ENCODE measurements around the gene OR4D2. TPM values are rescaled to one million over a fixed set of nuclear protein-coding genes. Genes with fewer than 3 reads are reported as not detected.

Gene OR4D2
- total RNA-seq, 1 experiment from 2014 or later: not detected

DNA sequence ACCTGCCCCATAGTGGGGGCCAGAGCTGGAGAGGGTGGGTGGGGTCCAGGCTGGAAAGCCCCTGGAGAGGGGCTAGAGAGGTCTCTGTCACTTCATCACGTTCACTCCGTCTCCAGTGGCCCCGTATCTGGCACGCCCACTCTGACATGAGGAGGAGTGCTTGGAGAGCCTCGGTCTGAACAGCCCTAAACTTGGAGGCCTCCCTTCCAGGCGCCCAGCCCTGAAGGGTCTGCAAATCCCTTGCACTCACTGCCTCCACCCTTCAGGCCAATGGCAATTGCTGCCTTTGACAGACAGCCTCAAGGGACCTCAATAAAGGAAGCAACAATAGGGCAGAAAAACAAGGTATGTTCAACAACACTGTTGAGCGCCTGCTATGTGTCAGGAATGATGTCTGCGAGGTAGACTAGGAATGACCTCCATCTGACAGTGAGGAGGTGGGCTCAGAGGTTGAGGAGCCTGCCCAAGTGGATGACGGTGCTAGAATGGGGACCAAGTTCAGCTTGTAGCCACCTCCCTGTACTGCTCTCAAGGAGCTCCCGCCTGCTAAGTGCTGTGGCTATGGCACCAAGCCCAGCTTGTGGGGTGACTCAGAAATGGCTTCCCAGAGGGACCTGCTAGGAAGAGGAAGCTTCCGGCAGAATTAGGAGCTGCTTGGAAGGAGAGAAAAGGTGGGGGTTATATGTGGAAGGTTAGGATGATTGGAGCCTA is 22.8 kb downstream of the OR4D2 start:
- CTCF ChIA-PET: no interaction called here

DNA sequence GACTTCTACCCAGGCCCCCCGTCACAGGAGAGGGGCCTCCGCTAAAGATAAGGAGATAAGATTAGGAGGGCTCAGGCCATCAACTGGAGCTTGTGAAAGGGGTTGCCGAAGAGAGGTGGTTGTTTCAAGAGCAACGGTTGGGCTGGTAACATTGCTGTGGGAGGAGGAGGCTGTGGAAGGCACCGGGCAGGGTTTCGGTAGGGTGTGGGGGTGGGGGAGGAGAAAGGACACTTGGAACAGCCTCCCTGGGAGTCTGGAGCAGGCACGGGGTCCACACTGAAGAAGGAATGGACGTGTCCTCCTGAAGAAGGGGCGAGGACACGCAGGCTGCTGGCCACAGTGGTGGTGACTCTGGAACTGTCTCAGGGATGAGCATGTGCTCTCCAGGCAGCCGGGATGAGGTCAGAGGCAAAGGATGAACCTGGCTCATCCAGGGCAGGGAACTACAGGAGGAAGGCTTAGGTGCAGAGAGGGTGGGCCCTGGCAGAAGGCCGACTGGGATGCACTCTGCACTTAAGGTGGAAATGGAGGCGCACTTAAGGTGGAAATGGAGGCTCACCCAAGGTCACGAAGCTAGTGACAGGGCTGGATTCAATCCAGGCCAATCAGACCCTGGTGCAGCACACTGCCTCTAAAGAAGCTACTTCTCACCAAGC is 24.6 kb downstream of the OR4D2 start:
- H3K27me3 ChIP-seq (replicated peaks; ENCODE audit: control insufficient read depth, insufficient read depth, low read length): no peaks in the 10 kb centered on the region
- no peak overlapping the region for H3K4me3 Mint-ChIP-seq (ENCODE audit: unreplicated experiment)
- no peaks in the 10 kb centered on the region for H3K36me3 Mint-ChIP-seq (ENCODE audit: insufficient read depth, unreplicated experiment)
- intact Hi-C loops (cut with micrococcal nuclease; ENCODE audit: unreplicated experiment): no loop called here
- no peaks in the 10 kb centered on the region for H3K9me3 Mint-ChIP-seq (ENCODE audit: unreplicated experiment)
- ChIA-PET POLR2A (no interaction called here), CTCF (interaction anchor here (0.6 kb wide), 1 partner anchor 21 kb away, joined by 4 read pairs; no protein-coding TSS in a partner anchor)
- H3K36me3 ChIP-seq (ENCODE audit: control insufficient read depth, insufficient read depth, low read length): no peaks in the 10 kb centered on the region
- peaks cover 8% of the 10 kb centered on the region for H3K4me1 Mint-ChIP-seq (ENCODE audit: low read depth, unreplicated experiment)
- H3K9me3 ChIP-seq: no peaks in the 10 kb centered on the region
- TF ChIP-seq, protein P1, sequence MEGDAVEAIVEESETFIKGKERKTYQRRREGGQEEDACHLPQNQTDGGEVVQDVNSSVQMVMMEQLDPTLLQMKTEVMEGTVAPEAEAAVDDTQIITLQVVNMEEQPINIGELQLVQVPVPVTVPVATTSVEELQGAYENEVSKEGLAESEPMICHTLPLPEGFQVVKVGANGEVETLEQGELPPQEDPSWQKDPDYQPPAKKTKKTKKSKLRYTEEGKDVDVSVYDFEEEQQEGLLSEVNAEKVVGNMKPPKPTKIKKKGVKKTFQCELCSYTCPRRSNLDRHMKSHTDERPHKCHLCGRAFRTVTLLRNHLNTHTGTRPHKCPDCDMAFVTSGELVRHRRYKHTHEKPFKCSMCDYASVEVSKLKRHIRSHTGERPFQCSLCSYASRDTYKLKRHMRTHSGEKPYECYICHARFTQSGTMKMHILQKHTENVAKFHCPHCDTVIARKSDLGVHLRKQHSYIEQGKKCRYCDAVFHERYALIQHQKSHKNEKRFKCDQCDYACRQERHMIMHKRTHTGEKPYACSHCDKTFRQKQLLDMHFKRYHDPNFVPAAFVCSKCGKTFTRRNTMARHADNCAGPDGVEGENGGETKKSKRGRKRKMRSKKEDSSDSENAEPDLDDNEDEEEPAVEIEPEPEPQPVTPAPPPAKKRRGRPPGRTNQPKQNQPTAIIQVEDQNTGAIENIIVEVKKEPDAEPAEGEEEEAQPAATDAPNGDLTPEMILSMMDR (IDR thresholded peaks at IDR 0.05; ENCODE audit: insufficient read depth in 1 of 2, low read depth in 1 of 2, low read length in 1 of 2, severe bottlenecking in 1 of 2, unreplicated experiment in 1 of 2): no peak
- no peak for DNase-seq
- peaks cover 8% of the 10 kb centered on the region for H3K27me3 Mint-ChIP-seq (ENCODE audit: insufficient read depth, unreplicated experiment)
- H3K4me1 ChIP-seq: peaks cover 8% of the 10 kb centered on the region
- no peak overlapping the region for H3K4me3 ChIP-seq (ENCODE audit: low read depth, low read length)
- H3K27ac Mint-ChIP-seq (ENCODE audit: unreplicated experiment): no peak overlapping the region
- BruUV-seq (replicated peaks): no TSS peak

More for the DNA sequence above, 22.8 kb downstream of the OR4D2 start:
- no TSS peak for BruUV-seq (replicated peaks)
- H3K9me3 Mint-ChIP-seq (ENCODE audit: unreplicated experiment): no peaks in the 10 kb centered on the region
- no peak overlapping the region for H3K27ac Mint-ChIP-seq (ENCODE audit: unreplicated experiment)
- H3K27me3 Mint-ChIP-seq (ENCODE audit: insufficient read depth, unreplicated experiment): peaks cover 8% of the 10 kb centered on the region
- no peaks in the 10 kb centered on the region for H3K27me3 ChIP-seq (replicated peaks; ENCODE audit: control insufficient read depth, insufficient read depth, low read length)
- DNase-seq: no peak
- POLR2A ChIA-PET: no interaction called here
- H3K36me3 Mint-ChIP-seq (ENCODE audit: insufficient read depth, unreplicated experiment): no peaks in the 10 kb centered on the region
- H3K9me3 ChIP-seq: no peaks in the 10 kb centered on the region
- intact Hi-C loops (cut with micrococcal nuclease; ENCODE audit: unreplicated experiment): no loop called here
- no peak overlapping the region for H3K4me3 Mint-ChIP-seq (ENCODE audit: unreplicated experiment)
- peaks cover 8% of the 10 kb centered on the region for H3K4me1 ChIP-seq
- TF ChIP-seq, protein P1 (IDR thresholded peaks at IDR 0.05; ENCODE audit: insufficient read depth in 1 of 2, low read depth in 1 of 2, low read length in 1 of 2, severe bottlenecking in 1 of 2, unreplicated experiment in 1 of 2): no peak
- peaks cover 8% of the 10 kb centered on the region for H3K4me1 Mint-ChIP-seq (ENCODE audit: low read depth, unreplicated experiment)
- no peaks in the 10 kb centered on the region for H3K36me3 ChIP-seq (ENCODE audit: control insufficient read depth, insufficient read depth, low read length)
- H3K4me3 ChIP-seq (ENCODE audit: low read depth, low read length): no peak overlapping the region

DNA sequence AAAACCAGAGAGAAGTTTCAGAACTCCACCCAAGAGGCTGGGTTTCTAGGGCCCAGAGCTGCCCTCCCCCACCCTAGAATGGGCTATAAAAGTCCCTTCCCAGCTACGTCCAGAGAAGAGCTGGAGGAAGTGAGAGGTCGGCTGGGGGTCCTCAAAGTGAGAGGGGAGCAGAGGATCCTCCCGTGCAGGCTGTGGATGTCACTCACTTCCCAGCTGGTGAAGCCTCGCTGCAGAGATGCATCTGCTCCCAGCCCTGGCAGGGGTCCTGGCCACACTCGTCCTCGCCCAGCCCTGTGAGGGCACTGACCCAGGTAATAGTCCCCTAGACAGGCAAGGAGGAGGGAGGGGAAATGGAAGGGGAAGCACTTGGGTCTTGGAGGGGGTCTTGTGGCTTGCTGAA is 25.8 kb downstream of the OR4D2 start, which contains the start of gene EPX:
Gene EPX, plus strand, starts transcription at position 115 of the 400 bp plus-strand sequence. Its CDS starts 121 bp downstream, at position 236.
- H3K27me3 ChIP-seq (replicated peaks; ENCODE audit: control insufficient read depth, insufficient read depth, low read length): no peaks in the 10 kb centered on the region
- Mint-ChIP-seq H3K4me1 (ENCODE audit: low read depth, unreplicated experiment) (peaks cover 8% of the 10 kb centered on the region), H3K27me3 (ENCODE audit: insufficient read depth, unreplicated experiment) (peaks cover 9% of the 10 kb centered on the region), H3K4me3 (ENCODE audit: unreplicated experiment) (no peak within 1 kb of the TSS), H3K36me3 (ENCODE audit: insufficient read depth, unreplicated experiment) (no peaks in the 10 kb centered on the region), H3K27ac (ENCODE audit: unreplicated experiment) (no peak within 1 kb of the TSS), H3K9me3 (ENCODE audit: unreplicated experiment) (no peaks in the 10 kb centered on the region)
- no TSS peak for BruUV-seq (replicated peaks)
- TF ChIP-seq, protein P1 (IDR thresholded peaks at IDR 0.05; ENCODE audit: insufficient read depth in 1 of 2, low read depth in 1 of 2, low read length in 1 of 2, severe bottlenecking in 1 of 2, unreplicated experiment in 1 of 2): no peak
- POLR2A ChIA-PET: interaction anchor here (0.5 kb wide), 1 partner anchor 110 kb away, joined by 5 read pairs; no protein-coding TSS in a partner anchor
- intact Hi-C loops (cut with micrococcal nuclease; ENCODE audit: unreplicated experiment): no loop called here
- H3K9me3 ChIP-seq: no peaks in the 10 kb centered on the region
- DNase-seq: no peak
- no peak within 1 kb of the TSS for H3K4me3 ChIP-seq (ENCODE audit: low read depth, low read length)
- CTCF ChIA-PET: no interaction called here
- H3K36me3 ChIP-seq (ENCODE audit: control insufficient read depth, insufficient read depth, low read length): no peaks in the 10 kb centered on the region
- H3K4me1 ChIP-seq: peaks cover 8% of the 10 kb centered on the region

All from Caco-2 (cell line).